HL-60/S4 (cell line): ENCODE data around the gene RBM24.
"Not testable (repeated sequence)": the region's sequence is repeated elsewhere in the genome, so short reads cannot be mapped to it uniquely, and the experiment has no call there.

Source experiments
- in situ Hi-C: fragments of 300-500 bp; cut with MboI; formaldehyde crosslinking; loops from 2 replicates; pipeline ENCODE4 v1.14.3; 2022; ENCODE audit warnings: low sequenced_read_pairs

Gene RBM24

GRCh38 chr6:17289630-17290061, 8.5 kb downstream of the RBM24 start:
- in situ Hi-C loops: no loop called here

- in situ Hi-C loops: no loop called here
Observed at GRCh38 chr6:17291778-17292177, 10.6 kb downstream of the RBM24 start.

- in situ Hi-C loops: no loop called here
Observed at GRCh38 chr6:17292600-17293133, 11.5 kb downstream of the RBM24 start.

GRCh38 chr6:17293395-17293794, 12.2 kb downstream of the RBM24 start:
- in situ Hi-C loops: no loop called here

- in situ Hi-C loops: no loop called here
Observed at GRCh38 chr6:17297271-17298080, 16.3 kb downstream of the RBM24 start.

- in situ Hi-C loops: no loop called here
Observed at GRCh38 chr6:17298257-17298656, 17.1 kb downstream of the RBM24 start.

GRCh38 chr6:17299222-17299621, 18.1 kb downstream of the RBM24 start:
- in situ Hi-C loops: no loop called here

- in situ Hi-C loops: no loop called here
Observed at GRCh38 chr6:17299750-17300149, 18.6 kb downstream of the RBM24 start.

- in situ Hi-C loops: no loop called here
Observed at GRCh38 chr6:17300637-17301036, 19.5 kb downstream of the RBM24 start.

GRCh38 chr6:17303444-17303843, 22.3 kb downstream of the RBM24 start:
- in situ Hi-C loops: no loop called here

- in situ Hi-C loops: no loop called here
Observed at GRCh38 chr6:17305219-17306001, 24.2 kb downstream of the RBM24 start.

- in situ Hi-C loops: no loop called here
Observed at GRCh38 chr6:17311595-17312311, 30.6 kb downstream of the RBM24 start.

- in situ Hi-C loops: not testable (repeated sequence)
Observed at GRCh38 chr6:17313238-17313637, 32.1 kb downstream of the RBM24 start.

GRCh38 chr6:17313971-17314370, 32.8 kb downstream of the RBM24 start:
- in situ Hi-C loops: no loop called here

- in situ Hi-C loops: no loop called here
Observed at GRCh38 chr6:17315262-17315661, 34.1 kb downstream of the RBM24 start.

- in situ Hi-C loops: no loop called here
Observed at GRCh38 chr6:17318435-17319165, 37.4 kb downstream of the RBM24 start.

GRCh38 chr6:17320266-17320665, 39.1 kb downstream of the RBM24 start:
- in situ Hi-C loops: not testable (repeated sequence)

- in situ Hi-C loops: no loop called here
Observed at GRCh38 chr6:17331238-17331637, 50.1 kb downstream of the RBM24 start.

- in situ Hi-C loops: no loop called here
Observed at GRCh38 chr6:17334265-17334664, 53.1 kb downstream of the RBM24 start.

GRCh38 chr6:17336425-17336824, 55.3 kb downstream of the RBM24 start:
- in situ Hi-C loops: no loop called here

- in situ Hi-C loops: no loop called here
Observed at GRCh38 chr6:17339308-17339670, 58.1 kb downstream of the RBM24 start.
